HepG2 (cell line): ENCODE data around the gene DRC7. TPM values are rescaled to one million over a fixed set of nuclear protein-coding genes. Genes with fewer than 3 reads are reported as not detected.

Experiments used
- FOSL2 ChIP-seq: sonication (generic); formaldehyde crosslinking; IDR thresholded peaks from 2 replicates; pipeline ENCODE4 v1.4.0; 2020; ENCODE audit warnings: missing genetic modification reagents
- HNF4A ChIP-seq: sonication (generic); formaldehyde crosslinking; IDR thresholded peaks from 2 replicates; pipeline ENCODE4 v1.4.0; 2020; ENCODE audit warnings: missing genetic modification reagents
- HNRNPLL ChIP-seq: fragments of 200-400 bp; formaldehyde crosslinking; IDR thresholded peaks from 2 replicates; pipeline ENCODE4 v1.6.1; 2017; ENCODE audit warnings: mild to moderate bottlenecking, low read depth, low read length; ENCODE audit not compliant: poor library complexity, severe bottlenecking
- RBFOX2 ChIP-seq: fragments of 200-400 bp; formaldehyde crosslinking; IDR thresholded peaks from 2 replicates; pipeline ENCODE4 v1.6.1; 2017; ENCODE audit warnings: low read depth, mild to moderate bottlenecking, low read length
- SETDB1 ChIP-seq: sonication (generic); formaldehyde crosslinking; IDR thresholded peaks from 2 replicates; pipeline ENCODE4 v1.5.1; 2020; ENCODE audit warnings: missing genetic modification reagents, mild to moderate bottlenecking, borderline replicate concordance
- SP4 ChIP-seq: sonication (generic); formaldehyde crosslinking; IDR thresholded peaks from 2 replicates; pipeline ENCODE4 v1.8.1; 2023; ENCODE audit warnings: mild to moderate bottlenecking, missing genetic modification reagents
- ZNF296 ChIP-seq: sonication (generic); formaldehyde crosslinking; conservative IDR thresholded peaks from 2 replicates; pipeline ENCODE4 v1.5.0; 2020; ENCODE audit warnings: mild to moderate bottlenecking, missing genetic modification reagents
- ZNF468 ChIP-seq: sonication (generic); formaldehyde crosslinking; IDR thresholded peaks from 2 replicates; pipeline ENCODE4 v1.8.0; 2022; ENCODE audit warnings: mild to moderate bottlenecking, moderate library complexity, missing genetic modification reagents
- ZNF619 ChIP-seq: sonication (generic); formaldehyde crosslinking; IDR thresholded peaks from 2 replicates; pipeline ENCODE4 v1.4.0; 2020; ENCODE audit warnings: mild to moderate bottlenecking, missing genetic modification reagents
- ZNF724P ChIP-seq: sonication (generic); formaldehyde crosslinking; IDR thresholded peaks from 2 replicates; pipeline ENCODE4 v1.8.0; 2022; ENCODE audit warnings: missing genetic modification reagents, borderline replicate concordance
- polyA plus RNA-seq, 8 experiments: library from polyadenylated mRNA; depleted of rRNA in 3 of 8; stranded (reverse) in 7 of 8; unstranded in 1 of 8; fragments of >200 nt; fragmentation: Illumina TruSeq in 4 of 8; extraction: Trizol in 4 of 8; gene quantifications; 2 replicates each; pipeline versions ENCODE4 v1.2.1 to v1.2.3, GENCODE V29; 2011 to 2016; ENCODE audit warnings: low read depth in 4 of 8, missing spikeins in 1 of 8, mixed read lengths in 1 of 8; ENCODE audit not compliant: insufficient read depth in 1 of 8
- total RNA-seq, 5 experiments: library from RNA; depleted of rRNA; stranded (reverse); fragments of >200 nt; fragmentation: Illumina TruSeq; extraction: Trizol; gene quantifications; 2 replicates each; pipeline ENCODE4 v1.2.3, GENCODE V29; 2016; ENCODE audit warnings: low read depth in 1 of 5
- TF ChIP-seq, protein P1 (sequence below): sonication (generic); formaldehyde crosslinking; IDR thresholded peaks from 2 replicates; pipeline ENCODE4 v1.5.1; 2020; ENCODE audit warnings: mild to moderate bottlenecking, moderate library complexity, missing genetic modification reagents
- TF ChIP-seq, protein P2 (sequence below): sonication (generic); formaldehyde crosslinking; IDR thresholded peaks from 2 replicates; pipeline ENCODE4 v1.8.0; 2022; ENCODE audit warnings: missing genetic modification reagents, mild to moderate bottlenecking, inconsistent platforms, borderline replicate concordance
- TF ChIP-seq, protein P3 (sequence below): sonication (generic); formaldehyde crosslinking; IDR thresholded peaks from 2 replicates; pipeline ENCODE4 v1.5.0; 2020; ENCODE audit warnings: mild to moderate bottlenecking, missing genetic modification reagents, borderline replicate concordance
- TF ChIP-seq, protein P4 (sequence below): sonication (generic); formaldehyde crosslinking; IDR thresholded peaks from 2 replicates; pipeline ENCODE4 v1.4.0; 2020; ENCODE audit warnings: missing genetic modification reagents, mild to moderate bottlenecking, borderline replicate concordance

The DRC7 gene
- total and polyA plus RNA-seq, 2 of the 13 experiments (the other 11 are each of a cell fraction or from before 2014, with no cell fraction given) = 2.7 to 3.4 TPM

DNA sequence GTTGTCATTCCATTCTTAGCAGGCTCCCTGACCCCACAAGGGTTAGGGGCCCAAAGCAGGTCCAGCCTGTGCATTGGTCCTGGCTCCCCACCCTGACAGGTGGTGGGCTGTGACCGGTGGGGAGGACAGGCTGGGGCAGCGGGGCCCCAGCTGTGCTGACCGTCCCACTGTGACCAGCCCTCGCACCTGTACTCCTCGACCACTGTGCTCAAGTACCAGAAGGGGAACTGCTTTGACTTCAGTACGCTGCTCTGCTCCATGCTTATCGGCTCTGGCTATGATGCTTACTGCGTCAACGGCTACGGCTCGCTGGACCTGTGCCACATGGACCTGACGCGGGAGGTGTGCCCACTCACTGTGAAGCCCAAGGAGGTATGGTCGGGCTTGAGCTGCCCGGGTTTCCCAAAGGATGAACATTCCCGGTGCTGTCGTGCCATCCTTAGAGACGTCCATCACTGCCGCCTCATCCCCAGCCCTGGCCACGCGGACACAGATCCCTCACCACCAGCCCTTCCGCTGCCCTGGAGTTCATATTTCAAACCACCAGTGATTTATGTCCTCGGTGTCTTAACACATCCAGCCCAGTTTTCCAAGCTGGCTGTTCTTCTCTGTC is 7.3 kb downstream of the DRC7 start (continued):
- TF ChIP-seq ZNF724P (CRISPR knock-in tag) = no peak
- no peak for TF ChIP-seq SETDB1 (CRISPR knock-in tag)
- peak; percentile 58 for TF ChIP-seq HNRNPLL
- TF ChIP-seq ZNF296 (CRISPR knock-in tag) = peak; percentile 65; the same call in 1 of the 2 replicates
- TF ChIP-seq, protein P1, sequence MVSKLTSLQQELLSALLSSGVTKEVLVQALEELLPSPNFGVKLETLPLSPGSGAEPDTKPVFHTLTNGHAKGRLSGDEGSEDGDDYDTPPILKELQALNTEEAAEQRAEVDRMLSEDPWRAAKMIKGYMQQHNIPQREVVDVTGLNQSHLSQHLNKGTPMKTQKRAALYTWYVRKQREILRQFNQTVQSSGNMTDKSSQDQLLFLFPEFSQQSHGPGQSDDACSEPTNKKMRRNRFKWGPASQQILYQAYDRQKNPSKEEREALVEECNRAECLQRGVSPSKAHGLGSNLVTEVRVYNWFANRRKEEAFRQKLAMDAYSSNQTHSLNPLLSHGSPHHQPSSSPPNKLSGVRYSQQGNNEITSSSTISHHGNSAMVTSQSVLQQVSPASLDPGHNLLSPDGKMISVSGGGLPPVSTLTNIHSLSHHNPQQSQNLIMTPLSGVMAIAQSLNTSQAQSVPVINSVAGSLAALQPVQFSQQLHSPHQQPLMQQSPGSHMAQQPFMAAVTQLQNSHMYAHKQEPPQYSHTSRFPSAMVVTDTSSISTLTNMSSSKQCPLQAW = 0 out of 2 replicates have a peak, but pooled peaks have one; percentile 5
- TF ChIP-seq, protein P2, sequence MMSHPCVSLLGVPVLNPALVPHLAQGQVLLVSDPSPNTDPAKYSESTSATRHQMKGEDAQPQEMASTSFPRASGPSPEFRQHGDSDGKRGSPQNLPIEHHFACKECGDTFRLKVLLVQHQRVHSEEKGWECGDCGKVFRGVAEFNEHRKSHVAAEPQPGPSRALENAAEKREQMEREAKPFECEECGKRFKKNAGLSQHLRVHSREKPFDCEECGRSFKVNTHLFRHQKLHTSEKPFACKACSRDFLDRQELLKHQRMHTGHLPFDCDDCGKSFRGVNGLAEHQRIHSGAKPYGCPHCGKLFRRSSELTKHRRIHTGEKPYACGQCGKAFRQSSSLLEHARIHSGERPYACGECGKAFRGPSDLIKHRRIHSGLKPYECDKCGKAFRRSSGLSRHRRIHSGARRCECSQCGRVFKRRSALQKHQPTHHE (CRISPR knock-in tag) = no peak
- TF ChIP-seq ZNF619 (CRISPR knock-in tag) = peak; percentile 41; the same call in 1 of the 2 replicates
- TF ChIP-seq, protein P3, sequence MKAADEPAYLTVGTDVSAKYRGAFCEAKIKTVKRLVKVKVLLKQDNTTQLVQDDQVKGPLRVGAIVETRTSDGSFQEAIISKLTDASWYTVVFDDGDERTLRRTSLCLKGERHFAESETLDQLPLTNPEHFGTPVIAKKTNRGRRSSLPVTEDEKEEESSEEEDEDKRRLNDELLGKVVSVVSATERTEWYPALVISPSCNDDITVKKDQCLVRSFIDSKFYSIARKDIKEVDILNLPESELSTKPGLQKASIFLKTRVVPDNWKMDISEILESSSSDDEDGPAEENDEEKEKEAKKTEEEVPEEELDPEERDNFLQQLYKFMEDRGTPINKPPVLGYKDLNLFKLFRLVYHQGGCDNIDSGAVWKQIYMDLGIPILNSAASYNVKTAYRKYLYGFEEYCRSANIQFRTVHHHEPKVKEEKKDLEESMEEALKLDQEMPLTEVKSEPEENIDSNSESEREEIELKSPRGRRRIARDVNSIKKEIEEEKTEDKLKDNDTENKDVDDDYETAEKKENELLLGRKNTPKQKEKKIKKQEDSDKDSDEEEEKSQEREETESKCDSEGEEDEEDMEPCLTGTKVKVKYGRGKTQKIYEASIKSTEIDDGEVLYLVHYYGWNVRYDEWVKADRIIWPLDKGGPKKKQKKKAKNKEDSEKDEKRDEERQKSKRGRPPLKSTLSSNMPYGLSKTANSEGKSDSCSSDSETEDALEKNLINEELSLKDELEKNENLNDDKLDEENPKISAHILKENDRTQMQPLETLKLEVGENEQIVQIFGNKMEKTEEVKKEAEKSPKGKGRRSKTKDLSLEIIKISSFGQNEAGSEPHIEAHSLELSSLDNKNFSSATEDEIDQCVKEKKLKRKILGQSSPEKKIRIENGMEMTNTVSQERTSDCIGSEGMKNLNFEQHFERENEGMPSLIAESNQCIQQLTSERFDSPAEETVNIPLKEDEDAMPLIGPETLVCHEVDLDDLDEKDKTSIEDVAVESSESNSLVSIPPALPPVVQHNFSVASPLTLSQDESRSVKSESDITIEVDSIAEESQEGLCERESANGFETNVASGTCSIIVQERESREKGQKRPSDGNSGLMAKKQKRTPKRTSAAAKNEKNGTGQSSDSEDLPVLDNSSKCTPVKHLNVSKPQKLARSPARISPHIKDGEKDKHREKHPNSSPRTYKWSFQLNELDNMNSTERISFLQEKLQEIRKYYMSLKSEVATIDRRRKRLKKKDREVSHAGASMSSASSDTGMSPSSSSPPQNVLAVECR (CRISPR knock-in tag) = peak; percentile 29; the same call in 1 of the 2 replicates
- TF ChIP-seq, protein P4, sequence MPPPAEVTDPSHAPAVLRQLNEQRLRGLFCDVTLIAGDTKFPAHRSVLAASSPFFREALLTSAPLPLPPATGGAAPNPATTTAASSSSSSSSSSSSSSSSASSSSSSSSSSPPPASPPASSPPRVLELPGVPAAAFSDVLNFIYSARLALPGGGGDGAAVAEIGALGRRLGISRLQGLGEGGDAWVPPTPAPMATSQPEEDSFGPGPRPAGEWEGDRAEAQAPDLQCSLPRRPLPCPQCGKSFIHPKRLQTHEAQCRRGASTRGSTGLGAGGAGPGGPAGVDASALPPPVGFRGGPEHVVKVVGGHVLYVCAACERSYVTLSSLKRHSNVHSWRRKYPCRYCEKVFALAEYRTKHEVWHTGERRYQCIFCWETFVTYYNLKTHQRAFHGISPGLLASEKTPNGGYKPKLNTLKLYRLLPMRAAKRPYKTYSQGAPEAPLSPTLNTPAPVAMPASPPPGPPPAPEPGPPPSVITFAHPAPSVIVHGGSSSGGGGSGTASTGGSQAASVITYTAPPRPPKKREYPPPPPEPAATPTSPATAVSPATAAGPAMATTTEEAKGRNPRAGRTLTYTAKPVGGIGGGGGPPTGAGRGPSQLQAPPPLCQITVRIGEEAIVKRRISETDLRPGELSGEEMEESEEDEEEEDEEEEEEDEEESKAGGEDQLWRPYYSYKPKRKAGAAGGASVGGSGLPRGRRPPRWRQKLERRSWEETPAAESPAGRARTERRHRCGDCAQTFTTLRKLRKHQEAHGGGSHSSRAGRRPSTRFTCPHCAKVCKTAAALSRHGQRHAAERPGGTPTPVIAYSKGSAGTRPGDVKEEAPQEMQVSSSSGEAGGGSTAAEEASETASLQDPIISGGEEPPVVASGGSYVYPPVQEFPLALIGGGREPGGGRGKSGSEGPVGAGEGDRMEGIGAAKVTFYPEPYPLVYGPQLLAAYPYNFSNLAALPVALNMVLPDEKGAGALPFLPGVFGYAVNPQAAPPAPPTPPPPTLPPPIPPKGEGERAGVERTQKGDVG = peak; percentile 88; the same call in 1 of the 2 replicates
- no peak for TF ChIP-seq FOSL2
- TF ChIP-seq ZNF468 (CRISPR knock-in tag) = no peak
- TF ChIP-seq HNF4A = 0 out of 2 replicates have a peak, but pooled peaks have one; percentile 23
- peak; percentile 55; the same call in 1 of the 2 replicates for TF ChIP-seq SP4
- 0 out of 2 replicates have a peak, but pooled peaks have one; percentile 35 for TF ChIP-seq RBFOX2
- TF ChIP-seq, all 625 proteins: peak for 29
